Large intestine (tissue), 3 donors: ENCODE data around the gene CACNA1B. TPM values are rescaled to one million over a fixed set of nuclear protein-coding genes. Genes with fewer than 3 reads are reported as not detected.
"Not testable (repeated sequence)": the region's sequence is repeated elsewhere in the genome, so short reads cannot be mapped to it uniquely, and the experiment has no call there.

Source experiments
- DNase-seq, 2 donors: peaks; one replicate each; pipeline versions ENCODE4 v3.0.0 to v3.0.0-alpha.2; 2013
- H3K27ac ChIP-seq: one replicate; pipeline ENCODE4 v1.5.1; 2013; ENCODE audit warnings: low read length
- H3K27me3 ChIP-seq: 2 replicates; pipeline ENCODE4 v1.6.1; 2013; ENCODE audit warnings: low read length; ENCODE audit not compliant: control insufficient read depth, insufficient read depth
- H3K36me3 ChIP-seq: 2 replicates; pipeline ENCODE4 v1.6.1; 2013; ENCODE audit warnings: low read length; ENCODE audit not compliant: control insufficient read depth, insufficient read depth
- H3K4me1 ChIP-seq: one replicate; pipeline ENCODE4 v1.6.1; 2013; ENCODE audit warnings: low read length; ENCODE audit not compliant: control insufficient read depth, insufficient read depth
- H3K4me3 ChIP-seq: one replicate; pipeline ENCODE4 v1.5.1; 2013; ENCODE audit warnings: low read length
- H3K9me3 ChIP-seq: one replicate; pipeline ENCODE4 v1.6.1; 2013; ENCODE audit warnings: mild to moderate bottlenecking, low read depth, low read length, moderate library complexity; ENCODE audit not compliant: control insufficient read depth
- WGBS: methylation state at CpG from one replicate; pipeline ENCODE4 v1.1.5; 2013; ENCODE audit warnings: low lambda C conversion rate; ENCODE audit not compliant: insufficient coverage; 5-methylcytosine and 5-hydroxymethylcytosine counted together
- polyA plus RNA-seq: library from polyadenylated mRNA; unstranded; fragments of 120-200 nt; gene quantifications from one replicate; pipeline ENCODE4 v1.2.1, GENCODE V29; 2013

Gene CACNA1B
- polyA plus RNA-seq, 1 donor = 1.8 TPM

DNA sequence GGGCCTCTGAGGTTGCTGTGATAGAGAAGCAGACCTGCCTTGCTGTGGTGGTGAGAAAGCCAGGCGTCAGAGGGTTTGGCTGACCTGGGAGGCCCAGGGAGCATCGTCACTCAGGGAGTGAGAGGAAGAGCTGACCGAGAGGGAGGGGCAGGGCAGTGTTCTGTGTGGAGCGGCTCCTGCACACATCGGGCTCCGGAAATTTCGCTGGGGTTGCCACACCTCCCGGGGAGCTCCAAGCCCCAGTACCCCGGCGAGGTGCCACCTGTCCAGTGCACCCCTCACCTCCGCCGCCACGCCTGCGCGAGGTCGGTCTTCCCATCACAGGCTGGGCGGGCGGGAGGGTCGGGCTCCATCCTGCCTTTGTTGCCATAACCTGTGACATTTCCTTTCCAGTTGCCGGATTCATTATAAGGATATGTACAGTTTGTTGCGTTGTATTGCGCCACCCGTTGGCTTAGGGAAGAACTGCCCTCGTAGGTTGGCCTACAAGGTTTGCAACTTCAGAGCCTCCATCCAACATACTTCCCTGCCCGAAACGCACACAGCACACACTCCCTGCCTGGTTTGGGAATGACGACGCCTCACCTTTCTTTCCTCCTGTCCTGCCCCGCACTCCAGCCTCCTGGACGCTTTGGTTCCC, 223.2 kb downstream of the CACNA1B start:
- Histone ChIP-seq H3K27me3 (no peaks in the 10 kb centered on the region), H3K27ac (no peak overlapping the region), H3K4me3 (no peak overlapping the region), H3K36me3 (no peaks in the 10 kb centered on the region), H3K4me1 (no peaks in the 10 kb centered on the region), H3K9me3 (no peaks in the 10 kb centered on the region)
- DNase-seq = no peak
- 79% methylated on average over 2 of the region's 30 CpGs for WGBS

DNA sequence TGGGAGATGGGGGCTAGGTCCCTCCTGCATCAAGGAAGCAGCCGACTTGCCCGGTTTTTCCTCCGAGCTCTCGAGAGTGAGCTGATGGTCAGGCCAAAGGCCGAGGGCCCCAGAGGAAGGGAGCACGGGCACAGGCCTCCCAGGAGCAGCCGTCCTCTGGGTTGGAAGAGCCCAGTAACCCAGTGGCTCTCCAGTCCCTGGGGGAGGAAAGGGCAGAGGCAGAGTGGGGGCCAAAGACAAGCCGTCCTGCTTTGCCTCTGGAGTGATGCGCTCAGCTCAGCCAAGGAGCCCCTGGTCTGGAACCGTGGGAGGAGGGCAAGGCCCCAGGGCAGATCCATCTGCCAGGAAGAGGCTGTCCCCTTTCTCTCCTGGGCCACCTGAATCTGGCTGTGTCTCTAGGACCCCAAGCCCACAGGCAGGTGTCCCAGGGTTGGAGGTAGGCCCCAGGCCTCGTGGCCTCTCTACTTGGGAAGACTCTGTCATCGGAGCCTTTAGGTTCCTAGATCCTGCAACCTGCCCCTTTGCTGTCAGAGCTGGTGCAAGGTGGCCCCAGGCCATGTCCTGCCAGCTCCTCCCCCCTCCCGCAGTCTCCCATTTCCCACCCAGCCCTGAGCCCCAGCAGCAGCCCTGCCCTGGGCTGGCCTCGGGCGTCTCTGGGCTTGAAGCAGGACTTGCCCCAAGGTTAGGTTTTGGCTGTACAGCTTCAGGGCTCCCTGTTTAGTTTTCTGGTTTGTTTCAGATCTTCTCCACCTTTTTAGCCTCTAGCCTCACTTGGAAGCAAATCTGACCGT, 224.1 kb downstream of the CACNA1B start:
- Histone ChIP-seq H3K36me3 (no peaks in the 10 kb centered on the region), H3K27me3 (no peaks in the 10 kb centered on the region)

DNA sequence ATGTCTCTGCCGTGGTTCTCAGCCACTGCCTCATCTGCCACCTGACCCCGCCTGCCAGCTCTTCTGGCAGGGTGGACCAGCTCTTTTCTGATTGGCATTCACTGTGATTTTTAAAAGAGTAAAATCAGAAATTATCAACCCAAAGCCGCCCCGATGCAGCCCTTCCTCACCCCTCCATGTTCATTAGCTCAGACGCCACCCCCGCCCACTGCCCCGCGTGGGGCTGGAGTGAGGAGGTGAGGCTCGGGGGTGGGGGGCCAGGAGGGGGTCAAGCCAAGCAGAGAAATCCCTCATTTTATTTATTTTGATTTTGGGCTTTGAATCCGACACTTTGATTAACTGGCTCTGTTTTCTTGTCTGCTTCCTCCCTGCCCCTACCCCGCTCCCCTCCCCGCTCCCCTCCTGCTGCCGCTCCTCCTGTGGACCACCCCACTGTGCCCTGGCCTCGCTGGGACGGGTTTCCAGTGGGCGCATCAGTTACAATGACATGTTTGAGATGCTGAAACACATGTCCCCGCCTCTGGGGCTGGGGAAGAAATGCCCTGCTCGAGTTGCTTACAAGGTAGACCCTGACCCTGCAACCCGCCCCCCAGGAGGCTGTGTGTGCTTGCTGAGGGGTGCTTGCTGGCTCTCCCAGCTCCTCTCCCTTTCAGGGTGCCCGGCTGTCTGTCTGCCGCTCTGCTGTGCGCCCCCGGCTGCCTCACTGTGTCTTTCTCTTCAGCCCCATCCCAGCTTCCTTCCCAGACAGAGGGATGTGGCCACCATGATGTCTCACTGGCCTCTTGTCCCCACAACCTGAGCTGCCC, 224.9 kb downstream of the CACNA1B start:
- DNase-seq = no peak
- H3K36me3 ChIP-seq = no peaks in the 10 kb centered on the region
- no peak overlapping the region for H3K4me3 ChIP-seq
- no peaks in the 10 kb centered on the region for H3K27me3 ChIP-seq
- 100% methylated on average over 1 of the region's 23 CpGs for WGBS
- H3K9me3 ChIP-seq = no peaks in the 10 kb centered on the region
- H3K27ac ChIP-seq = no peak overlapping the region
- no peaks in the 10 kb centered on the region for H3K4me1 ChIP-seq

More for the DNA sequence above, 224.1 kb downstream of the CACNA1B start:
- H3K4me1 ChIP-seq = no peaks in the 10 kb centered on the region
- no peak for DNase-seq
- H3K9me3 ChIP-seq = no peaks in the 10 kb centered on the region
- no peak overlapping the region for H3K27ac ChIP-seq
- no CpG with 5 or more reads among the region's 16 CpGs for WGBS
- no peak overlapping the region for H3K4me3 ChIP-seq

DNA sequence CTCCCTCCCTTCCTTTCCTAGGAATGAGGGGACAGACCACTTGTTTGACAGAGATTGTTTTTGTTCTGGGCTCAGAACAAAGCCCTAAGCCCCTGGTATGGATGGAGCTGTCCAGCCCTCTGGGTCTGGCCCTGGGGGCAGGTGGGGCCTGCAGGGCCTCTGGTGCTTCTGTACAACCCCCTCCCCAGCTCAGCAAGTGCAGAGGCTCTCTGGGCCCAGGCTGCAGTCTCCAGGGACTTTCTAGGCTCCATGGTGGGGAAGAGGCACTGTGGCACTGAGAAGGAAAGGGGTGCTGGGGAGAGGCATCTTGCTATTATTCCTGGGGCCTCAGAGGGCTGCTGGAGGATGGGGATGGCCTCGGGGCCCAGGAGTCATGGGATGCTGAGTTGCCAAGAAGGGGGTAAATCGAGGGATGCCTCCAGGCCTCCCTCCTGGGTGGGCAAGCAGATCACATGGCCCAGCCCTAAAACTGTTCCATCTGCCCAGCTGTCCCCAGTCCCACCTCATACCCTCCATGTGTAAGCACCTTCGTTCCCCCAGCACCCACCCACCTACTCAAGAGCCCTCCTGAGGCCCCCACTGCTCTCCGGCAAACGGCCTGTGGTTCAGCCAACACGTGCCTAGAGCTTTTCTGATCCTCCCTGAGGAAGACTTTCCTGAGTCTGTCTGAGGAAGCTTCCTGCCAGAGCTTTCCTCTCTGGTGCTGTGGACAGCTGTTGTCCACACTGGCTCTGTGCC, 225.7 kb downstream of the CACNA1B start:
- Histone ChIP-seq H3K4me1 (no peaks in the 10 kb centered on the region), H3K4me3 (no peak overlapping the region), H3K27ac (no peak overlapping the region), H3K36me3 (no peaks in the 10 kb centered on the region), H3K27me3 (no peaks in the 10 kb centered on the region), H3K9me3 (no peaks in the 10 kb centered on the region)
- WGBS = no CpG with 5 or more reads among the region's 6 CpGs
- DNase-seq = no peak

DNA sequence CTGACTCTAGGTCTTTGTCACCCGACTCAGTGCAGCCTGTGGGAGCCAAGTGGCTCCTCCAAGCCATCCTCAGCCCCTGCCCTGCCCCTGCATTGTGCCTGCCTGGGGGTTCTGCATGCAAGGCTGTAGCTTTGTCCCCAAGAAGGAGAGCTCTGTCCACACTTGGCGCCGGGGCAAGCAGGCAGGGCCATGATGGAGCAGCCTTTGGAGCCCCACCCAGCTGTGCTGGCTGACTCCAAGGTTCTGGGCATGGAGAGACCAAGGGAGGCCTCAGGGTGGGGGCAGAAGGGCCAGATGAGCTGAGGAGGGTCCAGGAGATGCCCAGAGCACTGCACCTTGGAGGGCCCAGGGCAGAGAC, 226.2 kb downstream of the CACNA1B start:
- Histone ChIP-seq H3K36me3 (no peaks in the 10 kb centered on the region), H3K27ac (no peak overlapping the region), H3K4me3 (no peak overlapping the region), H3K27me3 (no peaks in the 10 kb centered on the region), H3K4me1 (no peaks in the 10 kb centered on the region), H3K9me3 (no peaks in the 10 kb centered on the region)
- WGBS = no CpG with 5 or more reads among the region's 3 CpGs
- DNase-seq = no peak

DNA sequence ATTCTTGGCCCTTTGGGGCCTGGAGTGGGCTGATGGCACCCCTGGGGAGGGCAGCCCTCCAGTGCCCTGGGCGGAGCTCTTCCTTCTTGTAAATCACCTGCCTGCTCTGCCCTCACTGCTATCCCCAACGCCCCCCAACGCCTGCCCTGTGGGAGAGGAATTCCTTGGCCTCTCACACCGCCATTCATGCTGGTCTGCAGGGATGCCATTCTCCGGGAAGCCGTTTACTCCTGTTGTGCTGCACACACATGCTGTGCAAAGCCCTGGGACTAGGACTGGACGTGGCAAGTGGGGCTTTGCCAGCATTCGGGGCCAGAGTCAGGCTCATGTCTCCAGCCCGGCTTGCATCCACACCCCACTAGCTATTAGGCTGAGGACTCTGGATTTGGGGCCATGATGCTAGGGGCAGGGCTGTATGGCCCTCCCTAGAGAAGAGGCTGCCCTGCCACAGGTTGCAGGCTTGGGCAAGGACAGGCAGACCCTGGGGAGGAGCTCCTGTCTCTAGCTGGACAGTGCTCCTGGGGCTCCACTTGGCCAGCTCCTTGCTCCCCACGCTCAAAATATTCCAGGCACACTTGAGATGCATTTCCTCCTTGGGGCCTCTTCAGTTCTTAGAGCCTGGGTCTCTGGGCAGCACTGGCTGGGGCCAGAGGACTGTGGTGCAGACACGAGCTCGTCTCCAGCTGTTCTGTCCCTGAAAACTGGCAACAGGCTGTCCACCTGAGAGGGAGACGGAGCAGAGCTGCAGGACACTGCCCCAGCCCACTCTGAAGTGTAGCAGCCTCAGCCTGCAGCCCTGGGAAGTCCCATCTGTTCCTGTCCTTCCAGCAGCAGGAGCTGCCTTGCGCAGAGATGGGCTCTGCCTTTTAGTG, 226.9 kb downstream of the CACNA1B start:
- no CpG with 5 or more reads among the region's 14 CpGs for WGBS
- H3K9me3 ChIP-seq = no peaks in the 10 kb centered on the region
- no peak for DNase-seq
- H3K4me3 ChIP-seq = no peak overlapping the region
- no peaks in the 10 kb centered on the region for H3K4me1 ChIP-seq
- H3K27ac ChIP-seq = no peak overlapping the region
- H3K27me3 ChIP-seq = no peaks in the 10 kb centered on the region
- H3K36me3 ChIP-seq = no peaks in the 10 kb centered on the region

DNA sequence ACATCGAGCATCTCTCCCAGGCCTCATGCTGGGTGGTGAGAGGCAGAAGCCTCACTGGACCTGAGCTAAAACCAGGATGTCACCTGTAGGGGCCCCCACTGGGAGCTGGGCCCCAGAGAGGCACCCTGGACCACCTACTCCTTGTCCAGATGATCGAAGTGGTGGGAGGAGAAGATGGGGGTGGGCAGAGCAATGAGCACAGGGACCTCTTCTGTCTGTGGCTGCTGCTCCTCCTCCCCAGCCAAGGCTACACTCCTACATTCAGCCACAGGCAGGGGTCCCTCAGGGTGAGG, 227.5 kb downstream of the CACNA1B start:
- no peaks in the 10 kb centered on the region for H3K27me3 ChIP-seq
- H3K4me1 ChIP-seq = no peaks in the 10 kb centered on the region
- no peaks in the 10 kb centered on the region for H3K9me3 ChIP-seq
- no peaks in the 10 kb centered on the region for H3K36me3 ChIP-seq
- no peak overlapping the region for H3K27ac ChIP-seq
- DNase-seq = no peak
- WGBS = no CpG with 5 or more reads among the region's 2 CpGs
- no peak overlapping the region for H3K4me3 ChIP-seq

DNA sequence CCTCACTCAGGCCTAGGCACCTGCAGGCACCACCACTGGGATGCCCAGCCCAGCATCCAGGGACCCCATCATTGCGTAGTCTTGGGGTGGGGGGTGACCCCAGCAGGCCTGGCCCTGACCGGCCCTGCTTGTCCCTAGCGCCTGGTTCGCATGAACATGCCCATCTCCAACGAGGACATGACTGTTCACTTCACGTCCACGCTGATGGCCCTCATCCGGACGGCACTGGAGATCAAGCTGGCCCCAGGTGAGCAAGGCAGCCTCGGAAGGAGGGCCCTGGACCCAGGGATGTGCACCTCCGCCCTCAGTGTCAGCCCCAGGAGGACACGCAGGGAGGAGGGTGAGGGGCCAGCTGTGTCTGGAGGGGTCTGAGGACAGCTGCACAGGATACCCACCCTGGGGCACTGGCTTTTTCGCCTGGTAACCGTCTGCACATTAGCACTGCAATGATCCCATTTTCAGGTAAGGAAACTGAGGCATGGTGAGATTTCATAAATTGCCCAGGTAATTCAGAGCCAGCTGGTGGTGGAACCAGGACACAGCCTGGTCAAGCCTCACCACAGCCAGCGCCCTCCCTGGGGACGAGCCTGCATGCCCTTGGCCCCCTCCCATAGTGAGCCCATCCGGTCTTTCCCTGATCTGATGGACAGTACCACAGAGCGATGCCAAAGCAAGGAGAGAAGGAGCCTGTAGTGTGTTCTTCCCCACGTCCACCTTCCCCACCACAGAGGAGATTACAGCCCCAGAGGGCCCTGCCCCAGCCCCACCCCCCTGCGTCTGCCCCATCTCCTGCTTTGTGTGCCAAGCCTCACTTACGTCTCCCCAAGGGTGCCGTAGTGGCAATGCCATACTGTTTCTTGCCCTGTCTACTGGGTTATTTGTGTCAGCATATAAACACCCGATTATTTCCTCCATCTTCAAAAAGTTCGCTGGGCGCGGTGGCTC, 228.3 kb downstream of the CACNA1B start:
- Histone ChIP-seq H3K4me1 (no peaks in the 10 kb centered on the region), H3K36me3 (no peaks in the 10 kb centered on the region), H3K4me3 (no peak overlapping the region), H3K9me3 (no peaks in the 10 kb centered on the region), H3K27ac (no peak overlapping the region), H3K27me3 (no peaks in the 10 kb centered on the region)
- WGBS = no CpG with 5 or more reads among the region's 26 CpGs
- no peak for DNase-seq

DNA sequence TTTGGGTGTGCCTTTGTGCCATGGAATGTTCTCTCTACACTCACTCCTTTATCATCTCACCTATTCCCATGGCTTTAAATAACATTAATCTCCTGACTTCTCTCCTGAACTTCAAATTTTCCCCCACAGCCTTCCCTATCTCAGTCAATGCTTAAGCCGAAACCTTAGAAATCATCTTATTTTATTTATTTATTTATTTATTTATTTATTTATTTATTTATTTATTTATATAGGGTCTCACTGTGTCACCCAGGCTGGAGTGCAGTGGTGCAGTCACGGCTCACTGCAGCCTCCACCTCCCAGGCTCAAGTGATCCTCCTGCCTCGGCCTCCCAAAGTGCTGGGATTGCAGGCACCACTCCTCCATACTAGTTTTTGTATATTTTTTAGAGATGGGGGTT, 229.5 kb downstream of the CACNA1B start:
- DNase-seq, H3K9me3 ChIP-seq, H3K36me3 ChIP-seq, H3K4me1 ChIP-seq, H3K27ac ChIP-seq, H3K27me3 ChIP-seq, H3K4me3 ChIP-seq: not testable (repeated sequence)
- no CpG with 5 or more reads among the region's 3 CpGs for WGBS
